ENCODE data around the gene SPNS3.

The SPNS3 gene

GRCh38 chr17:4533523-4534504 lies 100.1 kb downstream of the SPNS3 start (continued):
- TF ChIP-seq ZNF148 (tag by site-specific recombination; IDR thresholded peaks at IDR 0.05; ENCODE audit: borderline replicate concordance) (no peak), ZNF488 (tag by site-specific recombination; IDR thresholded peaks at IDR 0.05) (no peak), ZNF76 (tag by site-specific recombination; IDR thresholded peaks at IDR 0.05; ENCODE audit: borderline replicate concordance, low read depth) (no peak), ZNF311 (tag by site-specific recombination; IDR thresholded peaks at IDR 0.05; ENCODE audit: borderline replicate concordance) (no peak), ZNF677 (tag by site-specific recombination; IDR thresholded peaks at IDR 0.05) (no peak), ZFP3 (tag by site-specific recombination; IDR thresholded peaks at IDR 0.05; ENCODE audit: low read depth) (no peak), ZNF626 (tag by site-specific recombination; IDR thresholded peaks at IDR 0.05) (no peak), ZSCAN23 (tag by site-specific recombination; IDR thresholded peaks at IDR 0.05) (no peak), ZNF214 (tag by site-specific recombination; IDR thresholded peaks at IDR 0.05; ENCODE audit: borderline replicate concordance) (no peak), ZNF350 (tag by site-specific recombination; IDR thresholded peaks at IDR 0.05) (no peak), ZNF221 (tag by site-specific recombination; IDR thresholded peaks at IDR 0.05; ENCODE audit: borderline replicate concordance) (no peak), ZNF37A (tag by site-specific recombination; IDR thresholded peaks at IDR 0.05) (no peak), ZNF623 (tag by site-specific recombination; IDR thresholded peaks at IDR 0.05) (no peak; the same call in 1 of the 2 replicates), ZNF518A (tag by site-specific recombination; conservative IDR thresholded peaks at IDR 0.05; ENCODE audit: low read depth) (no peak), ZNF558 (tag by site-specific recombination; IDR thresholded peaks at IDR 0.05) (no peak), ZNF280C (tag by site-specific recombination; IDR thresholded peaks at IDR 0.05) (no peak), KLF17 (tag by site-specific recombination; IDR thresholded peaks at IDR 0.05) (0 out of 2 replicates have a peak, but pooled peaks have one; percentile 11), ZSCAN16 (tag by site-specific recombination; IDR thresholded peaks at IDR 0.05) (no peak), SCRT2 (tag by site-specific recombination; IDR thresholded peaks at IDR 0.05) (no peak), SALL2 (tag by site-specific recombination; IDR thresholded peaks at IDR 0.05; ENCODE audit: borderline replicate concordance) (no peak), YY2 (tag by site-specific recombination; IDR thresholded peaks at IDR 0.05) (no peak), ZNF560 (tag by site-specific recombination; IDR thresholded peaks at IDR 0.05; ENCODE audit: borderline replicate concordance) (no peak), ZSCAN18 (tag by site-specific recombination; IDR thresholded peaks at IDR 0.05) (no peak), SP2 (tag by site-specific recombination; IDR thresholded peaks at IDR 0.05) (0 out of 2 replicates have a peak, but pooled peaks have one; percentile 22), ZNF830 (tag by site-specific recombination; IDR thresholded peaks at IDR 0.05; ENCODE audit: low read depth) (no peak)

All from HEK293 (cell line).